Chondrocyte (in vitro differentiated cells): ENCODE data around the gene MPND. TPM values are rescaled to one million over a fixed set of nuclear protein-coding genes. Genes with fewer than 3 reads are reported as not detected.

ENCODE experiments used
- DNase-seq: peaks from one replicate; pipeline ENCODE4 v3.0.0; 2021; ENCODE audit warnings: mixed read lengths, low spot score
- H3K27ac Mint-ChIP-seq: one replicate; pipeline ENCODE4 v1.8.0; 2021; ENCODE audit warnings: mild to moderate bottlenecking, moderate library complexity, mixed read lengths; ENCODE audit not compliant: unreplicated experiment
- H3K27me3 Mint-ChIP-seq: 2 replicates; pipeline ENCODE4 v1.8.0; 2021; ENCODE audit warnings: low read depth, mixed read lengths
- H3K36me3 Mint-ChIP-seq: 2 replicates; pipeline ENCODE4 v1.8.0; 2021; ENCODE audit warnings: low read depth, mixed read lengths
- H3K4me1 Mint-ChIP-seq: 2 replicates; pipeline ENCODE4 v1.8.0; 2021; ENCODE audit warnings: low read depth, mild to moderate bottlenecking, mixed read lengths
- H3K4me3 Mint-ChIP-seq: one replicate; pipeline ENCODE4 v1.8.0; 2021; ENCODE audit warnings: mild to moderate bottlenecking, moderate library complexity, mixed read lengths; ENCODE audit not compliant: unreplicated experiment
- H3K9me3 Mint-ChIP-seq: 2 replicates; pipeline ENCODE4 v1.8.0; 2021; ENCODE audit warnings: low read depth, mixed read lengths
- CTCF ChIP-seq: fragments of 200-600 bp; sonication (generic); IDR thresholded peaks from 2 replicates; pipeline ENCODE4 v1.5.0; 2021; ENCODE audit warnings: antibody characterized with exemption, mild to moderate bottlenecking, moderate library complexity
- total RNA-seq: library from RNA; stranded (reverse); gene quantifications from 3 replicates; pipeline ENCODE4 v1.2.1, GENCODE V29; 2021

Gene MPND
- total RNA-seq, 1 donor from 2014 or later: 14.9 TPM

- H3K36me3 Mint-ChIP-seq: peaks cover 3% of the 10 kb centered on the region
- TF ChIP-seq CTCF: no peak
- peaks cover 33% of the 10 kb centered on the region for H3K4me1 Mint-ChIP-seq
- H3K9me3 Mint-ChIP-seq: no peaks in the 10 kb centered on the region
- no peaks in the 10 kb centered on the region for H3K27me3 Mint-ChIP-seq
- no peak for DNase-seq
- H3K27ac Mint-ChIP-seq: no peak overlapping the region
- no peak overlapping the region for H3K4me3 Mint-ChIP-seq
Observed at GRCh38 chr19:4366666-4367335, 23.4 kb downstream of the MPND start.

GRCh38 chr19:4367336-4367723, 24.0 kb downstream of the MPND start:
- H3K9me3 Mint-ChIP-seq: no peaks in the 10 kb centered on the region
- H3K36me3 Mint-ChIP-seq: no peaks in the 10 kb centered on the region
- H3K4me3 Mint-ChIP-seq: no peak overlapping the region
- no peak overlapping the region for H3K27ac Mint-ChIP-seq
- no peak for DNase-seq
- peaks cover 38% of the 10 kb centered on the region for H3K4me1 Mint-ChIP-seq
- no peak for TF ChIP-seq CTCF
- H3K27me3 Mint-ChIP-seq: no peaks in the 10 kb centered on the region

- H3K36me3 Mint-ChIP-seq: no peaks in the 10 kb centered on the region
- peaks cover 41% of the 10 kb centered on the region for H3K4me1 Mint-ChIP-seq
- DNase-seq: no peak
Observed at GRCh38 chr19:4367781-4368127, 24.4 kb downstream of the MPND start.

GRCh38 chr19:4368128-4368820, 24.9 kb downstream of the MPND start:
- no peaks in the 10 kb centered on the region for H3K27me3 Mint-ChIP-seq

More at GRCh38 chr19:4367781-4368127, 24.4 kb downstream of the MPND start:
- Mint-ChIP-seq H3K27me3 (no peaks in the 10 kb centered on the region), H3K9me3 (no peaks in the 10 kb centered on the region), H3K4me3 (no peak overlapping the region), H3K27ac (peak overlapping the region; percentile 65)
- no peak for TF ChIP-seq CTCF

More at GRCh38 chr19:4368128-4368820, 24.9 kb downstream of the MPND start:
- H3K9me3 Mint-ChIP-seq: no peaks in the 10 kb centered on the region
- peak overlapping the region; percentile 65 for H3K27ac Mint-ChIP-seq
- TF ChIP-seq CTCF: no peak
- no peak overlapping the region for H3K4me3 Mint-ChIP-seq
- H3K4me1 Mint-ChIP-seq: peaks cover 47% of the 10 kb centered on the region
- H3K36me3 Mint-ChIP-seq: no peaks in the 10 kb centered on the region
- DNase-seq: no peak
